HCT116 (cell line): Measurements from ENCODE around the gene MSMO1.

Source experiments
- CTCF ChIP-seq, 3 experiments: fragments of 200-600 bp in 1 of 3; sonication (generic) in 1 of 3; IDR thresholded peaks in 2 of 3; conservative IDR thresholded peaks in 1 of 3; 2 replicates each; pipeline ENCODE4 v1.5.1; 2012 to 2017; ENCODE audit warnings: low read depth in 2 of 3, low read length in 2 of 3, antibody characterized with exemption in 1 of 3, borderline replicate concordance in 1 of 3, control low read depth in 1 of 3, mild to moderate bottlenecking in 1 of 3, mixed read lengths in 1 of 3, mixed run types in 1 of 3, moderate library complexity in 1 of 3; ENCODE audit not compliant: insufficient read depth in 1 of 3
- EZH2 ChIP-seq: fragments of 200-600 bp; sonication (generic); IDR thresholded peaks from 2 replicates; pipeline ENCODE4 v1.6.1; 2017; ENCODE audit warnings: antibody characterized with exemption, mixed run types
- POLR2A ChIP-seq: IDR thresholded peaks from 2 replicates; pipeline ENCODE4 v1.7.0; 2011; ENCODE audit warnings: borderline replicate concordance; ENCODE audit not compliant: insufficient read depth, insufficient read length; ENCODE audit errors: extremely low read depth
- POLR2AphosphoS5 ChIP-seq: IDR thresholded peaks from 2 replicates; pipeline ENCODE4 v1.6.1; 2011; ENCODE audit warnings: mild to moderate bottlenecking, low read depth, low read length, moderate library complexity
- RAD21 ChIP-seq: IDR thresholded peaks from 2 replicates; pipeline ENCODE4 v1.6.1; 2012; ENCODE audit warnings: low read depth, mild to moderate bottlenecking
- REST ChIP-seq: IDR thresholded peaks from 2 replicates; pipeline ENCODE4 v1.6.1; 2012; ENCODE audit warnings: low read depth
- ZBTB33 ChIP-seq: IDR thresholded peaks from 2 replicates; pipeline ENCODE4 v1.6.1; 2011; ENCODE audit warnings: mild to moderate bottlenecking, low read length, moderate library complexity; ENCODE audit not compliant: insufficient replicate concordance; ENCODE audit errors: extremely low read depth
- ZNF274 ChIP-seq: fragments of 200-500 bp; sonication (Bioruptor generic); IDR thresholded peaks from 2 replicates; pipeline ENCODE4 v1.6.1; 2014; ENCODE audit warnings: mild to moderate bottlenecking, low read depth, low read length, inconsistent platforms

- TF ChIP-seq CTCF (IDR thresholded peaks at IDR 0.05 in 2 of 3, conservative IDR thresholded peaks at IDR 0.05 in 1 of 3; ENCODE audit: borderline replicate concordance in 1 of 3, insufficient read depth in 1 of 3, low read depth in 2 of 3, low read length in 2 of 3), result no peak
- TF ChIP-seq POLR2A, result no peak
- no peak for TF ChIP-seq ZNF274
- TF ChIP-seq RAD21, result no peak
- TF ChIP-seq POLR2AphosphoS5, result no peak
- no peak for TF ChIP-seq EZH2
- TF ChIP-seq ZBTB33, result no peak
- TF ChIP-seq REST, result no peak
Observed at GRCh38 chr4:165328708-165329107, 1.2 kb downstream of the MSMO1 start.
